OCI-LY3 (cell line): ENCODE results near the gene ARID3C.

Experiments
- H2AFZ ChIP-seq: fragments of 200-600, 300-600 bp; shearing (Covaris generic); 2 replicates; pipeline ENCODE4 v1.6.0; 2014; ENCODE audit warnings: antibody characterized with exemption, low read depth, low read length
- H3K27ac ChIP-seq: fragments of 200-600, 300-600 bp; sonication (generic); 2 replicates; pipeline ENCODE4 v1.5.1; 2014; ENCODE audit warnings: mild to moderate bottlenecking, low read length, moderate library complexity, mixed read lengths
- H3K27me3 ChIP-seq: fragments of 200-600, 300-600 bp; sonication (generic); 2 replicates; pipeline ENCODE4 v1.6.1; 2014; ENCODE audit warnings: low read depth, low read length, mixed read lengths
- H3K36me3 ChIP-seq: fragments of 200-600, 300-600 bp; sonication (generic); replicated peaks from 2 replicates; pipeline ENCODE3; 2014; ENCODE audit warnings: low read depth, low read length, mixed read lengths
- H3K4me1 ChIP-seq: fragments of 300-600, 200-600 bp; sonication (generic); 2 replicates; pipeline ENCODE4 v1.6.1; 2014; ENCODE audit warnings: low read length, mixed read lengths
- H3K4me2 ChIP-seq: fragments of 200-600, 300-600 bp; sonication (generic); 2 replicates; pipeline ENCODE4 v1.6.1; 2014; ENCODE audit warnings: low read length, mixed read lengths
- H3K4me3 ChIP-seq: fragments of 300-600, 200-600 bp; sonication (generic); 2 replicates; pipeline ENCODE4 v1.5.1; 2014; ENCODE audit warnings: antibody characterized with exemption, mild to moderate bottlenecking, low read length, moderate library complexity
- H3K79me2 ChIP-seq: fragments of 300-600, 200-600 bp; shearing (Covaris generic); 2 replicates; pipeline ENCODE4 v1.6.1; 2014; ENCODE audit warnings: mild to moderate bottlenecking, low read length, mixed read lengths
- H3K9ac ChIP-seq: fragments of 300-600, 200-600 bp; shearing (Covaris generic); 2 replicates; pipeline ENCODE4 v1.6.0; 2014; ENCODE audit warnings: mild to moderate bottlenecking, low read length, moderate library complexity
- H3K9me3 ChIP-seq: fragments of 200-600, 300-600 bp; shearing (Covaris generic); 2 replicates; pipeline ENCODE4 v1.6.1; 2014; ENCODE audit warnings: low read length, mixed read lengths; ENCODE audit not compliant: insufficient read depth
- H4K20me1 ChIP-seq: fragments of 200-600, 300-600 bp; sonication (generic); 2 replicates; pipeline ENCODE4 v1.6.1; 2016; ENCODE audit warnings: low read length, mixed read lengths; ENCODE audit not compliant: insufficient read depth
- CTCF ChIP-seq: fragments of 200-600, 300-600 bp; sonication (generic); IDR thresholded peaks from 2 replicates; pipeline ENCODE4 v1.5.1; 2014; ENCODE audit warnings: antibody characterized with exemption, low read length, low read depth
- EZH2phosphoT487 ChIP-seq: fragments of 200-600 bp; shearing (Covaris generic); IDR thresholded peaks from 2 replicates; pipeline ENCODE4 v1.6.1; 2018; ENCODE audit warnings: antibody characterized with exemption, mixed run types, low read depth

The ARID3C gene

GRCh38 chr9:34611811-34612787 is 16.8 kb downstream of the ARID3C start, which contains the start of gene RPP25L:
RPP25L (minus strand) TSS chr9:34612097; CDS start chr9:34611296, 801 bp downstream.
- peak within 1 kb of the TSS; percentile 86 for H2AFZ ChIP-seq
- peak within 1 kb of the TSS; percentile 96 for H3K4me2 ChIP-seq

GRCh38 chr9:34611251-34611810 is 17.5 kb downstream of the ARID3C start:
- H3K27me3 ChIP-seq, result no peaks in the 10 kb centered on the region
- H3K4me2 ChIP-seq, result peak overlapping the region; percentile 96
- H4K20me1 ChIP-seq, result no peaks in the 10 kb centered on the region
- H3K36me3 ChIP-seq, result peaks cover 10% of the 10 kb centered on the region
- H3K9me3 ChIP-seq, result no peaks in the 10 kb centered on the region
- peak overlapping the region; percentile 98 for H3K4me3 ChIP-seq
- peak overlapping the region; percentile 60 for H3K27ac ChIP-seq
- peaks cover 13% of the 10 kb centered on the region for H3K79me2 ChIP-seq
- peak overlapping the region; percentile 86 for H2AFZ ChIP-seq
- TF ChIP-seq CTCF (peak; percentile 25; the same call in 1 of the 2 replicates), EZH2phosphoT487 (no peak)
- peak overlapping the region; percentile 98 for H3K9ac ChIP-seq
- H3K4me1 ChIP-seq, result peaks cover 11% of the 10 kb centered on the region

More at GRCh38 chr9:34611811-34612787, 16.8 kb downstream of the ARID3C start, which contains the start of gene RPP25L:
- peak within 1 kb of the TSS; percentile 98 for H3K4me3 ChIP-seq
- no peaks in the 10 kb centered on the region for H3K9me3 ChIP-seq
- H3K36me3 ChIP-seq, result peaks cover 10% of the 10 kb centered on the region
- no peaks in the 10 kb centered on the region for H4K20me1 ChIP-seq
- TF ChIP-seq CTCF, result no peak
- no peak for TF ChIP-seq EZH2phosphoT487
- H3K9ac ChIP-seq, result peak within 1 kb of the TSS; percentile 98
- H3K4me1 ChIP-seq, result peaks cover 11% of the 10 kb centered on the region
- peak within 1 kb of the TSS; percentile 60 for H3K27ac ChIP-seq
- H3K79me2 ChIP-seq, result peaks cover 13% of the 10 kb centered on the region
- no peaks in the 10 kb centered on the region for H3K27me3 ChIP-seq

- Histone ChIP-seq H3K79me2 (peaks cover 13% of the 10 kb centered on the region), H3K27ac (no peak overlapping the region), H3K9me3 (no peaks in the 10 kb centered on the region), H3K9ac (peak overlapping the region; percentile 98; the same call in 1 of the 2 replicates), H3K36me3 (peaks cover 10% of the 10 kb centered on the region), H3K4me3 (peak overlapping the region; percentile 98), H2AFZ (no peak overlapping the region), H3K27me3 (no peaks in the 10 kb centered on the region), H3K4me1 (peaks cover 11% of the 10 kb centered on the region), H4K20me1 (no peaks in the 10 kb centered on the region), H3K4me2 (peak overlapping the region; percentile 96)
- no peak for TF ChIP-seq EZH2phosphoT487
- no peak for TF ChIP-seq CTCF
These were observed 18.2 kb downstream of the ARID3C start for GRCh38 chr9:34610434-34611206.
